HG03175 (cell line): Measurements from ENCODE around the gene CST6.
"Not testable (repeated sequence)": the region's sequence is repeated elsewhere in the genome, so short reads cannot be mapped to it uniquely, and the experiment has no call there.

Experiments
- ATAC-seq: cut with Tn5 transposase; IDR thresholded peaks from one replicate; pipeline ENCODE4 v1.9.1; 2021; ENCODE audit warnings: mild to moderate bottlenecking, moderate library complexity; ENCODE audit not compliant: unreplicated experiment

Gene CST6

GRCh38 chr11:66014804-66015453, 3.1 kb downstream of the CST6 start:
- no peak for ATAC-seq

DNA sequence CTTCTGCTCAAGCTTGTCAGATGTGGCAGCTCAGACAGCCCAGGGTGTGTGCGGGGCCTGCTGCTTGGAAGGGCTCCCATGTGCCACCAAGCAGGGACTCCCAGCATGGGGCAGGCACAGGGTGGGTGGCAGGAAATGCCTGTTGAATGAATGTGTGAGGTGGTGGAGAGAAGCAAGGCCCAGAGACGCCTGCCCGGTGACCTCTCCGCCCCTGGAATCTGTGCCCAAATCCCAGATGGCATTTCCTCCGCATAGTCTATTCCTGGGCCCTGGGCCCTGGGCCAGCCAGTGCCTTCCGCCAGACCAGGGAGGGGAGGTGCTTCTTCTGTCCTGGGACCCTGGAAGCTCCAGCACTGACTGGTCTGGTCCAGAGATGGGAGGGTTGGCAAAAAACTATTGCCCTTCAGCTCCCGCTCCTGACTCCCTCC, 3.7 kb downstream of the CST6 start:
- no peak for ATAC-seq

- ATAC-seq: no peak
These were observed 4.4 kb downstream of the CST6 start for GRCh38 chr11:66015936-66016792.

DNA sequence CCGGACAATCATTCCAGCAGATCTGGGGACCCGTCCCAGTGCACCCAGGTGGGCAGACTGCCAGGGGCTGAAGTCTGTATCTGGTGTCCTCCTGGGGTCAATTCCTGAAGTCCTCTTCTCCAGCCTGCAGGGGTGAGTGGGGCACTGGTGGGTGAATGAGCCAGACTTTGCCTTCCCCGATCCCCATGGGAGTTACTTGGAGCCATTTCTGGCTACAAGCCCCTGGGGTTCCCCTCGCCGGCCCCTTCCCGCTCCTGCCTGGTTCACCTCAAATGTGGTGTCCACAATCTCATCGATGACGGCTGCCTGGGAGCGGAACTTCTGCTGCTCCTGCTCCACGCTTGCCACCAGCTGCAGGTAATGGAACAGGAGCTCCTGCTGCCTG, 5.0 kb downstream of the CST6 start:
- no peak for ATAC-seq

- ATAC-seq: no peak
These were observed 5.5 kb downstream of the CST6 start for GRCh38 chr11:66017321-66017720.

DNA sequence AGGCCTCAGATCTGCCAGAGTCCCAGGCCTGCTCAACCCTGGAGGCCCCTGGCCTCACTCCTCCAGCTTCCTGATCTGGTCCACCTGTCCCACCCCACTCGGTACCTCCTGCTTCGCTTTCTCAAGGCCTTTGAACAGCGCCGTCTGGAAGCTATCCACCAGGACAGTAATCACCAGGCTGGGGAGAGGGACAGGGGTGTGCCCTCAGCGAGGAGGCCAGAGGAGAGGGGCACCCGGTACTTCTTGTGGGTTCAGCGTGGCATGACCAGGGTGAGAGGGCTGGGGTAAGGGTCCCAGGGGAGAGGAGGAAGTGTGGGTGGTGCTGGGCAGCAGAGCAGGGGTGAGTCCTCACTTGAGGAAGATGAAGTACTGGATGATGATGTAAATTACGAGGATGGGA, 8.4 kb downstream of the CST6 start:
- ATAC-seq: no peak

DNA sequence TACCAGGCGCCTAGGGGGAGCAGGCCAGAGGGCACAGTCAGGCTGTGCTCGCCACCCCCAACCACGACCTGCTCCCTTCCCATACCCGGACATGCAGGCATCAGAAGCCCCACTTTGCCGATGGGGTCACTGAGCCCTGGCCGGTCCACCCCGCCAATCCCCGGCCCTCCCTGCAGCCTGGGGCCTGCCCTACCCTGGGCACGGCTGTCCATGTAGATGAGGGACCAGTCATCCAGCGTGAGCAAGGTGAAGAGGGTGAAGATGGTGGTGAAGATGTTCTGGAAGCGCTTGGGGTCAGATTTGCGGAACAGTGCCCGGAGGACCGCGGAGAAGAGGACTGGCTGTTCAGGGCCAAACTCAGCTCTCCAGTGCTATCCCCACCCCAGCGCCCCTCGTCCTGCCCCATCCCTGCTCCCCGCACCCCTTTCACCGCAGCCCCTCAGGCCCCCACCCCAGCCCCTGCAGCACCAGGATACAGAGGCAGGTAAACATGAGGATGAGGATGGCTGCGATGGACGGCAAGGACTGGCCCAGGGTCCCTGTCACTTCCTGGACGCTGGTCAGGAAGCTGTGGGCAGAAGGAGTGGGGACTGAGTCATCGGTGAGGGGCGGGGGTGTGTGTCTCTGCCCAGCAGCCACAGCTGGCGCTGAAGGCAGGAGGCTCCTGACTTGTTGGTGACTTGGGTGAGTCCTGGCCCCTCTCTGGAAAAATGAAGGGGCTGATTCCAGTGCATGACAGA, 9.0 kb downstream of the CST6 start:
- ATAC-seq: no peak

DNA sequence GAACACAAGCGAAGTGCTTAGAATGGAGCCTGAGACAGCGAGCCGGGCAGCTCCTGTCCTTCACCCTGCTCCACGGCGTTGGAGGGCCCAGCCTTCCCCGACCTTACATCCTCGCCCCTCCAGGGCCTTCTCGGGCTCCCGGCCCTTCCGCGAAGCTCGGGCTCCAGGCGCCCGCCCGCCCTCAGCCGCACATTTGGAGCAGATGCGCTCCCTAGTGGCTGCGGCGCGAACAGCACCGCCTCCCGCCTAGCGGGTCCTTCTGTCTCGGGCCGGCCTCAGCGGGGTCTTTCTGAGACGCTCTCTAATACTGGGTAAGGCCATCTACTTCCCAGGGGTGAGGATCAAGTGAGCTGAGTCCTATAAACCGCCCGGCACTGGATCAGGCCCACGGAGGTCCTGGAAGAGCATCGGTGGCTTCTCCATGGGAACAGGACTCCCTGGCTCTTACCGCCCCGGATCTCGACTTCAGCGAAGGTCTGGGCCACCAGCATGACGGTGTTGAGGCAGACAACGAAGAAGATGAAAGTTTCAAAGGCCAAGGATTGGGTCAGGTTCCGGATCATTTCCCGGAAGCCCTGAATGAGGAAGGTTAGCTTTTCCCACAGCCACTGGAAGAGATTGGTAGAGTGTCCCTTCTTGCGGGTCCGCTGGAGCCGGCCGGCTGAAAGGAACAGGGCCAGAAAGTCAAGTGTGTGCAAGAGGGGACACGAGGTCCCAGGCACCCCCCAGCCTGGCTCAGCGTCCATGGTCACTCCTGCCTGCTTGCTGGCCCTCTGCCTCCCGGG, 10.8 kb downstream of the CST6 start:
- no peak for ATAC-seq

DNA sequence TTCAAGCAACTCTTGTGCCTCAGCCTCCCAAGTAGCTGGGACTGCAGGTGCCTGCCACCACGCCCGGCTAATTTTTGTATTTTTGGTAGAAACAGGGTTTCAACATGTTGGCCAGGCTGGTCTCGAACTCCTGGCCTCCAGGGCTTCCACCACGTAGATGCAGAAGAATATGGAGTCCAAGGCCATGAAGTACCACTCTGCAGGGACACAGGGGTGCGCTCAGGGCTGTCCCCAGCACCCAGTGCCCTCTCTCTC, 11.3 kb downstream of the CST6 start:
- ATAC-seq: not testable (repeated sequence)

DNA sequence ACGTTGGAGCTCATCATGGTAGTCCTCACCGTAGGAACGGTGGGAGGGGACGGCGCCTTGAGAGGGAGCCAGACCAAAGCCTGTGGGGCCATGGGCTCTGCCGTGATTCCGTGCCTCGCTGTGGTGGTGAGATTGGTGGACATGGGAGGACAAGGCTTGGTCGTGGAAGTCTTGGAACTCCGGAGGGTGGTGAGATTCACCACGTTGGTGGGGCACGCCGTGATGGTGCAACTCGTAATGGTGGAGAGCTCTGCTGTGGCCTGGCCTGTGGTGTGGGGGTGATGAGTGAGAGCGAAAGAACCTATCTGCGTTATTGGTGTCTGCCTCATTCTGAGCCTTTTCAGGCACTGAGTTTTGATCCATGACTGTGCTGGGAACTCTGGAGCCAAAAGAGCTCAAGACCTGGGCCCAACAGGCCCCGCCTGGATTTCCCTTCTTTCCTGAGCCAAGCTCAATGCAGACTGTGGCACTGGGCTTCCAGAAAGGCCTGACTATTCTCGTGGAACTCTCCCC, 14.3 kb downstream of the CST6 start, which contains the start of gene CATSPER1:
Gene CATSPER1, minus strand, starts transcription at position 463 of the 513 bp plus-strand sequence. Its CDS starts 100 bp downstream, at position 363.
- no peak for ATAC-seq

DNA sequence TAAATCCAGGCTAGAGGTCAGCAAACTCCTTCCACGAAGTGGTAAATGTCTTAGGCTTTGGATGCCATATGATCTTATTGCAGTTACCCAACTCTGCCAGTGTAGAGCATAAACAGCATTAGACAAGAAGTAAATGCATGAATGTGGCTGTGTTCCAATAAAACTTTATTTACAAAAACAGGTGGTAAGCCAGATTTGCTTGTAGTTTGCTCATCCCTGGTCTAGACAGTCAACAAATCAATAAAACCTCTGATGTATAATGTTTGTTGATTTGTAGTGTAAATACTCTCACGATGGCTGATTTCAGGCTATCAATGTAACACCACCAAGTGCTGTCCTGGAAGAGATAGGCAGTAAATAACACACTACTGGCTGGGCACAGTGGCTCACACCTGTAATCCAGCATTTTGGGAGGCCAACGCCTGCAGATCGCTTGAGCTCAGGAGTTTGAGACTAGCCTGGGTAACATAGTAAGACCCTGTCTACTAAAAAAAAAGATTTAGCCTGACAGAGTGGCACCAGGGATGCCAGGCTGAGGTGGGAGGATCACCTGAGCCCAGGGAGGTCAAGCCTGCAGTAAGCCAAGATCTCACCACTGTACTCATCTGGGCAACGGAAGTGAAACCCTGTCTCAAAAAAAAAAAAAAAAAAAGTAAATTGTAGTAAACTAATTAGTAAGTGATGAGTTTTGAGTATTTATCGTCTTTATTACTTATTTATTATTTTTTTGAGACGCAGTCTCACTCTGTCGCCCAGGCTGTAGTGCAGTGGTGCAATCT, 21.3 kb downstream of the CST6 start:
- ATAC-seq: no peak

GRCh38 chr11:66035653-66036333, 24.0 kb downstream of the CST6 start:
- no peak for ATAC-seq

- ATAC-seq: no peak
These were observed 24.5 kb downstream of the CST6 start for GRCh38 chr11:66036334-66036710.

- ATAC-seq: no peak
These were observed 25.5 kb downstream of the CST6 start for GRCh38 chr11:66037327-66037726.

DNA sequence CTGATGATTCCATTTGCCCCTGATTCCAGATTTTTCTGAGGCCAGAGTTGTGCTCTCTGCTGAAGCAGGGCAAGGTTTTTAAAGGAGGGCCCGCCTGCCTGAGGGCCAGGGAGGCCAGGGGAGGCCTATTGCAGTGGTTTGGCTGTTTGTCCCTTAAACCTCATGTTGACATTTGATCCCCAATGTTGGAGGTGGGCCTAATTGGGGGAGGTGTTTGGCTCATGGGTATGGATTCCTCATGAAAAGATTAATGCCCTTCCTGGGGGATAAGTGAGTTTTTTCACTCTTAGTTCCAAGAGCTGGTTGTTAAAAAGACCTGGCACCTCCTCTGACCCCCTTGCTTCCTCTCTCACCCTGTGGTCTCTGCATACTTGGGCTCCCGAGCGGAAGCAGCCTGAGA, 28.0 kb downstream of the CST6 start:
- ATAC-seq: no peak

DNA sequence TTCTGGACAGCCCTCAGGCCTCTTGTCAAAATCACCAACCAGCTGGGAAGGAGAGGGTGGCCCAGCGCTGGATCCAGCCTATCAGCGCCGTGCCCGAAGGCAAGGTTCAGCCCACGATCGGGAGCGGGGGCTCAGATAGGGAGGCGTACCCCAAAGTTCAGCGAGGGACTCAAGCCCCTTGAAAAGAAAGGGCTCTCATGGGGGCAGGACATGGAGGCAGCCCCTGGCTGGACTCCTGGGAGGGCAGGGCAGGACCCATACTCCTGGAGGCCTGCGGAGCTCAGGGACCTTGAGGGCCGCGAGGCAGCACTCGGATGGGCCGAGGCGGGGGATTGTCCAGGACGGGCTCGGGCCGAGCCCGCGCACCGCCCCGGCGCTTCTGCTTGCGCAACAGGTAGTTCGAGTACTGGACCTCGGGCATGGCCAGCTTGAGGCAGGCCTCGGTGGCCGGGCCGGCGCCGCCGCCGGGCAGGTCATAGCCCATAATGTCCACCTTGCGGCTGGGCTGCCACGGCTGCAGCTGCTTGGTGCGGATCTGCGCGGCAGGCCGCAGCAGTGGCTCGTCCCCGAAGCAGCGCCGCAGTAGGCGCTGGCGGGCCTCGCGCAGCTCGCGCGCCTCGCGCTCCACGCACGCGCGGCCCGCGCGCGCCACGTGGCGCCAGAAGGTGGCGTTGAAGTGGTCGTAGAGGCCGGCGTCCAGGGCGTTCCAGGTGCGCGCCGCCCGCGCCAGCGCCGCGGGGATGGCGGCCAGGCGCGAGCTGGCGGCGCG, 30.6 kb downstream of the CST6 start:
- no peak for ATAC-seq

- no peak for ATAC-seq
These were observed 31.4 kb downstream of the CST6 start for GRCh38 chr11:66042996-66043906.

GRCh38 chr11:66044757-66045156, 32.9 kb downstream of the CST6 start:
- ATAC-seq: no peak
